Measurements from ENCODE around the gene EIF3L. TPM values are rescaled to one million over a fixed set of nuclear protein-coding genes. Genes with fewer than 3 reads are reported as not detected.

EIF3L gene
- total RNA-seq, 1 experiment from 2014 or later: 739 TPM

DNA sequence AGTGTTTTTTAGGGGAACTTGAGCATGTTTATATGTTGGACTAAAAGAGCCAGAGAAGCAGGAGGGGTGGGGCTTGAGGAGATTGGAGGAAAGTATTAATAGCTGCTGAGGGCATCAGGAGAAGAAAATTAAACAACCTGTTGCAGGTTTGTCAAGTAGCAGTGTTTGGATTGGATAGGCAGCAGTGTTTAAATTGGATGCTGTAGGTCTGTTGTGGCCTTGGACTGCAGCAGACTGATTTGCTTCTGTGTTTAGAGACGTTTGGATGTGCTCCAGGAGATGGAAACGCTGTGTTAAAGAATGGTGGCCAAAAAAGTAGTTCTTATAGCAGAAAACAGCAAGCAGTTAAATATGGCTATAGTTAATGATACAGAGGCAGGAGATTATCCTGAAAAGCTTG is 5.7 kb downstream of the EIF3L start:
- H3K27ac ChIP-seq (ENCODE audit: insufficient read length, low read depth, low read length): no peak overlapping the region
- peaks cover 20% of the 10 kb centered on the region for H3K79me1 ChIP-seq (ENCODE audit: insufficient read depth, low read depth, low read length, poor library complexity, severe bottlenecking)
- no peak overlapping the region for H3K18ac ChIP-seq (ENCODE audit: insufficient read length, low read depth, low read length)
- Mint-ChIP-seq H3K4me3 (no peak overlapping the region; a peak in 1 of 5 replicates), H3K27ac (peak overlapping the region in 1 of 3 experiments; percentile 47; a peak in 2 of 7 replicates), H3K27me3 (ENCODE audit: low read depth) (no peaks in the 10 kb centered on the region; the same call in 1 of the 2 replicates), H3K36me3 (ENCODE audit: insufficient read depth in 1 of 3, low read depth in 3 of 3) (peaks cover 63 to 87% (median 79%) of the 10 kb centered on the region in 3 experiments), H3K4me1 (peaks cover 5 to 9% of the 10 kb centered on the region in 2 experiments), H3K9me3 (no peaks in the 10 kb centered on the region)
- no peak overlapping the region for H2BK5ac ChIP-seq (ENCODE audit: insufficient read length, low read length)
- no peak overlapping the region for H3K4ac ChIP-seq (ENCODE audit: low read depth, low read length)
- H3K4me1 ChIP-seq (ENCODE audit: insufficient read depth, low read length): no peaks in the 10 kb centered on the region
- no peak overlapping the region for H3K14ac ChIP-seq (ENCODE audit: insufficient read depth, low read length)
- H3K23ac ChIP-seq (ENCODE audit: insufficient read length, low read depth, low read length): no peak overlapping the region
- DNase-seq: no peak
- no peaks in the 10 kb centered on the region for H3K27me3 ChIP-seq (ENCODE audit: insufficient read depth, low read length)
- no peak overlapping the region for H4K91ac ChIP-seq (ENCODE audit: insufficient read length, low read depth, low read length)
- no peak overlapping the region for H2BK20ac ChIP-seq (ENCODE audit: low read depth, low read length, poor library complexity, severe bottlenecking)
- H2AFZ ChIP-seq (ENCODE audit: low read length): no peak overlapping the region
- no peak overlapping the region for H4K8ac ChIP-seq (replicated peaks; ENCODE audit: insufficient read length, low read depth, low read length)
- no peak overlapping the region for H2BK15ac ChIP-seq (ENCODE audit: low read depth, low read length)
- H3K56ac ChIP-seq (ENCODE audit: insufficient read length, low read depth, low read length): no peak overlapping the region
- no peak overlapping the region for H3K9ac ChIP-seq (ENCODE audit: extremely low read depth, insufficient read length, low read length)
- H3K4me2 ChIP-seq (ENCODE audit: insufficient read depth, insufficient read length, low read length): no peak overlapping the region
- H3T11ph ChIP-seq (ENCODE audit: low read length): no peak overlapping the region
- H2BK120ac ChIP-seq (ENCODE audit: low read depth, low read length, poor library complexity, severe bottlenecking): no peak overlapping the region
- no peak overlapping the region for H2AK5ac ChIP-seq (ENCODE audit: insufficient read length, low read length)
- no peaks in the 10 kb centered on the region for H4K20me1 ChIP-seq (ENCODE audit: control insufficient read depth, insufficient read depth, insufficient read length)
- peaks cover 2% of the 10 kb centered on the region for H3K23me2 ChIP-seq (ENCODE audit: insufficient read length, low read depth, low read length, poor library complexity, severe bottlenecking)
- H3K9me3 ChIP-seq (ENCODE audit: control insufficient read depth, low read depth, low read length): no peaks in the 10 kb centered on the region
- H4K5ac ChIP-seq (ENCODE audit: insufficient read length, low read depth, low read length): no peak overlapping the region
- H2BK12ac ChIP-seq (ENCODE audit: insufficient read length, low read depth, low read length): no peak overlapping the region
- TF ChIP-seq, protein P1, sequence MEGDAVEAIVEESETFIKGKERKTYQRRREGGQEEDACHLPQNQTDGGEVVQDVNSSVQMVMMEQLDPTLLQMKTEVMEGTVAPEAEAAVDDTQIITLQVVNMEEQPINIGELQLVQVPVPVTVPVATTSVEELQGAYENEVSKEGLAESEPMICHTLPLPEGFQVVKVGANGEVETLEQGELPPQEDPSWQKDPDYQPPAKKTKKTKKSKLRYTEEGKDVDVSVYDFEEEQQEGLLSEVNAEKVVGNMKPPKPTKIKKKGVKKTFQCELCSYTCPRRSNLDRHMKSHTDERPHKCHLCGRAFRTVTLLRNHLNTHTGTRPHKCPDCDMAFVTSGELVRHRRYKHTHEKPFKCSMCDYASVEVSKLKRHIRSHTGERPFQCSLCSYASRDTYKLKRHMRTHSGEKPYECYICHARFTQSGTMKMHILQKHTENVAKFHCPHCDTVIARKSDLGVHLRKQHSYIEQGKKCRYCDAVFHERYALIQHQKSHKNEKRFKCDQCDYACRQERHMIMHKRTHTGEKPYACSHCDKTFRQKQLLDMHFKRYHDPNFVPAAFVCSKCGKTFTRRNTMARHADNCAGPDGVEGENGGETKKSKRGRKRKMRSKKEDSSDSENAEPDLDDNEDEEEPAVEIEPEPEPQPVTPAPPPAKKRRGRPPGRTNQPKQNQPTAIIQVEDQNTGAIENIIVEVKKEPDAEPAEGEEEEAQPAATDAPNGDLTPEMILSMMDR (conservative IDR thresholded peaks at IDR 0.05): no peak
- no CpG with 5 or more reads among the region's 2 CpGs for WGBS (ENCODE audit: extremely low coverage, insufficient read length, low lambda C conversion rate)
- H3K79me2 ChIP-seq (ENCODE audit: insufficient read depth, low read length): peaks cover 5% of the 10 kb centered on the region

Measured in H9 (cell line).